Activated CD8-positive, alpha-beta T cell treated with anti-CD3 and anti-CD28 coated beads for 36 hours (primary cell): ENCODE results near the gene AGR2. TPM values are rescaled to one million over a fixed set of nuclear protein-coding genes. Genes with fewer than 3 reads are reported as not detected.

Experiments
- ATAC-seq: fragments of 200-7000 bp; cut with Tn5 transposase; one replicate; pipeline ENCODE4 v1.10.0; 2021; ENCODE audit warnings: mild to moderate bottlenecking, moderate library complexity
- CTCF ChIA-PET: fragments of 350-600 bp; sonication (Branson Sonifier 250); formaldehyde crosslinking; loops from one replicate; lab custom pipeline; 2021; ENCODE audit warnings: antibody characterized with exemption; lab: Charles Lee
- POLR2A ChIA-PET: fragments of 350-600 bp; sonication (Branson Sonifier 250); formaldehyde crosslinking; loops from one replicate; lab custom pipeline; 2021; ENCODE audit warnings: antibody characterized with exemption; lab: Charles Lee
- DNase-seq: peaks from one replicate; pipeline ENCODE4 v3.0.0-alpha.2; 2020
- H3K27ac Mint-ChIP-seq: one replicate; pipeline ENCODE4 v1.8.0; 2021; ENCODE audit warnings: mild to moderate bottlenecking, mixed read lengths
- H3K27me3 Mint-ChIP-seq: one replicate; pipeline ENCODE4 v1.8.0; 2021; ENCODE audit warnings: mixed read lengths
- H3K36me3 Mint-ChIP-seq: one replicate; pipeline ENCODE4 v1.8.0; 2021; ENCODE audit warnings: low read depth, mixed read lengths
- H3K4me1 Mint-ChIP-seq: one replicate; pipeline ENCODE4 v1.8.0; 2021; ENCODE audit warnings: low read depth, mixed read lengths
- H3K4me3 Mint-ChIP-seq: one replicate; pipeline ENCODE4 v1.8.0; 2021; ENCODE audit warnings: mild to moderate bottlenecking, moderate library complexity, mixed read lengths
- H3K9me3 Mint-ChIP-seq: one replicate; pipeline ENCODE4 v1.8.0; 2021; ENCODE audit warnings: mixed read lengths
- intact Hi-C: fragments of 100-400 bp; cut with micrococcal nuclease; formaldehyde crosslinking; loops from one replicate; pipeline ENCODE4 v1.10.0; 2022
- total RNA-seq, 2 experiments: library from RNA; stranded (reverse); gene quantifications; one replicate each; pipeline ENCODE4 v1.2.3, GENCODE V29; 2021
- TF ChIP-seq, protein P1 (sequence below): fragments of 200-600 bp; IDR thresholded peaks from one replicate; pipeline ENCODE4 v1.8.0; 2022; ENCODE audit warnings: antibody characterized with exemption, mild to moderate bottlenecking

The AGR2 gene
- total RNA-seq, 2 experiments from 2014 or later = not detected

DNA sequence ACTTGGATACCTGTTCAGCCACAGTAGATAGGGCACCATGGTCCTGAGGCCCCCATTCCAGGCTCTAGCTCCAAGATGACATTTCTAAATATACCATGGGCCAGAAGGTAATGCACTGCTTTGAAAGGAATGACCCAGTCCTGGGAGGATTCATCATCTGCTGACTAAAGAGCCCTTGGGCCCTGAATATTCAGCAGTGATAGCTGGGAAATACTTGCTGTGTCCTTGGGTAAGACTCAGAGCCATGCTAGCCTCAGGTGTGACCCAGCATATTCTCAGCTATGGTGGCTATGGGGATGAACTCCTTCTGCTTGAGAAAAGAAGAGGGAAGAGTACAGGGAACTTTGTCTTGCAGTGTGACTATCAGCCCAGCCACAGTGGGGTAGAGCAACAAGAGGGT, 21.3 kb upstream of the AGR2 start:
- Mint-ChIP-seq H3K4me3 (no peak overlapping the region), H3K27ac (no peak overlapping the region), H3K4me1 (no peaks in the 10 kb centered on the region), H3K27me3 (peaks cover 15% of the 10 kb centered on the region), H3K9me3 (peaks cover 7% of the 10 kb centered on the region), H3K36me3 (no peaks in the 10 kb centered on the region)
- no peak for ATAC-seq
- no peak for DNase-seq
- ChIA-PET POLR2A (no interaction called here), CTCF (no interaction called here)
- TF ChIP-seq, protein P1, sequence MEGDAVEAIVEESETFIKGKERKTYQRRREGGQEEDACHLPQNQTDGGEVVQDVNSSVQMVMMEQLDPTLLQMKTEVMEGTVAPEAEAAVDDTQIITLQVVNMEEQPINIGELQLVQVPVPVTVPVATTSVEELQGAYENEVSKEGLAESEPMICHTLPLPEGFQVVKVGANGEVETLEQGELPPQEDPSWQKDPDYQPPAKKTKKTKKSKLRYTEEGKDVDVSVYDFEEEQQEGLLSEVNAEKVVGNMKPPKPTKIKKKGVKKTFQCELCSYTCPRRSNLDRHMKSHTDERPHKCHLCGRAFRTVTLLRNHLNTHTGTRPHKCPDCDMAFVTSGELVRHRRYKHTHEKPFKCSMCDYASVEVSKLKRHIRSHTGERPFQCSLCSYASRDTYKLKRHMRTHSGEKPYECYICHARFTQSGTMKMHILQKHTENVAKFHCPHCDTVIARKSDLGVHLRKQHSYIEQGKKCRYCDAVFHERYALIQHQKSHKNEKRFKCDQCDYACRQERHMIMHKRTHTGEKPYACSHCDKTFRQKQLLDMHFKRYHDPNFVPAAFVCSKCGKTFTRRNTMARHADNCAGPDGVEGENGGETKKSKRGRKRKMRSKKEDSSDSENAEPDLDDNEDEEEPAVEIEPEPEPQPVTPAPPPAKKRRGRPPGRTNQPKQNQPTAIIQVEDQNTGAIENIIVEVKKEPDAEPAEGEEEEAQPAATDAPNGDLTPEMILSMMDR = no peak
- intact Hi-C loops = no loop called here

DNA sequence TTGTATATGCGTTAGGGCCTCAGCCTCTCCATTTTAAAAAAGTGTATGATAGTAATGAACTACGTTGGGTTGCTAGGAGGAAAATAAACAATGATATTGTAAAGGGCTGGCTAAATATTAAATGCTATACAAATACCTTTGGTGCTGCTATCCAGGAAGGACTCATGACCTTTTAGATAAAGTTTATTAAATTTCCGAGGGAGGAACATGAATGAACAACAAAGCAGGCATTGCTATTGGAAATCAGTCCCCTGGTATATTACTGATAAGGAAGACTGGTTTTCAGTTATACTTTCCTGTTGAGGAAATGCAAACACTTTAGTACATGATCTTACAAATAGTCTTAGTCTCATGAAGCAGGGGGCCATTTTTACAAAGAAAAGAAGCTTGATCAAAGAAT, 17.2 kb upstream of the AGR2 start:
- CTCF ChIA-PET = no interaction called here
- H3K27ac Mint-ChIP-seq = no peak overlapping the region
- H3K4me1 Mint-ChIP-seq = no peaks in the 10 kb centered on the region
- peaks cover 12% of the 10 kb centered on the region for H3K27me3 Mint-ChIP-seq
- intact Hi-C loops = no loop called here
- no peaks in the 10 kb centered on the region for H3K36me3 Mint-ChIP-seq
- POLR2A ChIA-PET = no interaction called here
- TF ChIP-seq, protein P1 = no peak
- no peaks in the 10 kb centered on the region for H3K9me3 Mint-ChIP-seq
- no peak overlapping the region for H3K4me3 Mint-ChIP-seq
- ATAC-seq (no peak), DNase-seq (no peak)

DNA sequence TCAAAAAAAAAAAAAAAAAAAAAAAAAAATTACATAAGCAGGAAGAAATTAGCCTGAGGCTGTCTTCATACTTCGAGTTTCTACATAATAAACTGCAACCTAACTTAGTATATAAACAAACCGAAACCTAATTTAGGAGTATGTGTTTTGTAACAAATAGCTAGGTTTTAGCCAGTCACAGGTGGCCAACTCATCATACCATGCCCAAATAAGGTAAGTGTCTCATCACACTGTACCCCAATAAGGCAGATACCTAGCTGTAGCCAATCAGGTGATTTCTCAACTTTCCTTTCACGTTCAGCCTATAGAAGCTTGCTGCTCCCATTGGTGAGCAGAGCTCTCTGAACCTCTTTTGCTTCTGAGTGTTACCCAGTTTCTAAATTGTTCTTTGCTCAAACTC, 13.9 kb upstream of the AGR2 start:
- Mint-ChIP-seq H3K4me3 (no peak overlapping the region), H3K4me1 (no peaks in the 10 kb centered on the region), H3K9me3 (no peaks in the 10 kb centered on the region), H3K27ac (no peak overlapping the region), H3K36me3 (no peaks in the 10 kb centered on the region), H3K27me3 (peaks cover 7% of the 10 kb centered on the region)
- ChIA-PET CTCF (interaction anchor here (0.7 kb wide), 1 partner anchor 19 kb away, joined by 4 read pairs; no protein-coding TSS in a partner anchor), POLR2A (no interaction called here)
- DNase-seq = no peak
- TF ChIP-seq, protein P1 = no peak
- no peak for ATAC-seq
- intact Hi-C loops = no loop called here

DNA sequence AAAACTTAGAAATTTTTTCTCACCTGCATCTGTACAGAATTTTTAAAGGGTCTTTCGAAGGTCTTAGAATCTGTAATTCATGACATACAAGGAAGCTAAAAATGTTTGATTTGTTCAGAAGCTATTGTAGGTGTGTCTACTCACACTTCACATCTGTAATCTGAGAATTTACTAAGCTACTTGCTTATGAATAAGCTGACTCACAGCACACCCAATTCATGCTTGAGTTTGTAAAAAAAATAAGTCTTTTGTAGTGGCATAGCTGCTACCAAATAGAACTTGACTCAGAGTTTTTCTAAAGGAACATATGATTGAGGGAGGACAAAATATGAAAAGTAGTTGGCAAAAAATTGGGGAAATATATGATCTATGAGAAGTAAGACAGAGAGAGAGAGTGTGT, 12.7 kb upstream of the AGR2 start:
- Mint-ChIP-seq H3K27me3 (peaks cover 6% of the 10 kb centered on the region), H3K36me3 (no peaks in the 10 kb centered on the region), H3K4me3 (no peak overlapping the region), H3K4me1 (no peaks in the 10 kb centered on the region), H3K27ac (no peak overlapping the region), H3K9me3 (no peaks in the 10 kb centered on the region)
- no peak for ATAC-seq
- DNase-seq = no peak
- intact Hi-C loops = no loop called here
- TF ChIP-seq, protein P1 = no peak
- POLR2A ChIA-PET = no interaction called here
- CTCF ChIA-PET = no interaction called here

DNA sequence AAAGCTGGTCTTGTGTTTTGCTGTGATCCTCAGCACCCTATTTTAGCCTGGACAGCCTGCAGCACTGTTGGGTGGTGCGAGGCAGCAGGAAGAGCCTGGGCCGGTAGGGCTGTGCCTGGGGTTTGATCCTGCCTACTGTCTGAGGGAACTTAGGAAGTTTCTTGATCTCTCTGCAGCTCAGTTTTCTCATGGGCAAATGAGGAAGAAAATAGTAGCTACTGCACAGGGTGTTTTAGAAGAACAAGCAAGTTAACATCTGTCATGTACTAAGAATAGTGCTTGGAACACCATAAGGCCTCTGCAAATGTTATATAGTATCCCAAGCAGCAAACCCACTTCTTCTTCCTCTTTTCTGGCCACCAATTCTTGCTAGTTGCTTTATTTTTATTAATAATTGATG, 12.0 kb upstream of the AGR2 start:
- CTCF ChIA-PET = no interaction called here
- ATAC-seq = no peak

More for the DNA sequence above, 12.0 kb upstream of the AGR2 start:
- POLR2A ChIA-PET = no interaction called here
- intact Hi-C loops = no loop called here
- H3K4me3 Mint-ChIP-seq = no peak overlapping the region
- DNase-seq = no peak
- no peaks in the 10 kb centered on the region for H3K9me3 Mint-ChIP-seq
- TF ChIP-seq, protein P1 = no peak
- H3K4me1 Mint-ChIP-seq = no peaks in the 10 kb centered on the region
- peaks cover 1% of the 10 kb centered on the region for H3K27me3 Mint-ChIP-seq
- H3K27ac Mint-ChIP-seq = no peak overlapping the region
- no peaks in the 10 kb centered on the region for H3K36me3 Mint-ChIP-seq
